ENCODE measurements around the gene SEMA6C.
"Not testable (repeated sequence)": the region's sequence is repeated elsewhere in the genome, so short reads cannot be mapped to it uniquely, and the experiment has no call there.

The SEMA6C gene, protein sequence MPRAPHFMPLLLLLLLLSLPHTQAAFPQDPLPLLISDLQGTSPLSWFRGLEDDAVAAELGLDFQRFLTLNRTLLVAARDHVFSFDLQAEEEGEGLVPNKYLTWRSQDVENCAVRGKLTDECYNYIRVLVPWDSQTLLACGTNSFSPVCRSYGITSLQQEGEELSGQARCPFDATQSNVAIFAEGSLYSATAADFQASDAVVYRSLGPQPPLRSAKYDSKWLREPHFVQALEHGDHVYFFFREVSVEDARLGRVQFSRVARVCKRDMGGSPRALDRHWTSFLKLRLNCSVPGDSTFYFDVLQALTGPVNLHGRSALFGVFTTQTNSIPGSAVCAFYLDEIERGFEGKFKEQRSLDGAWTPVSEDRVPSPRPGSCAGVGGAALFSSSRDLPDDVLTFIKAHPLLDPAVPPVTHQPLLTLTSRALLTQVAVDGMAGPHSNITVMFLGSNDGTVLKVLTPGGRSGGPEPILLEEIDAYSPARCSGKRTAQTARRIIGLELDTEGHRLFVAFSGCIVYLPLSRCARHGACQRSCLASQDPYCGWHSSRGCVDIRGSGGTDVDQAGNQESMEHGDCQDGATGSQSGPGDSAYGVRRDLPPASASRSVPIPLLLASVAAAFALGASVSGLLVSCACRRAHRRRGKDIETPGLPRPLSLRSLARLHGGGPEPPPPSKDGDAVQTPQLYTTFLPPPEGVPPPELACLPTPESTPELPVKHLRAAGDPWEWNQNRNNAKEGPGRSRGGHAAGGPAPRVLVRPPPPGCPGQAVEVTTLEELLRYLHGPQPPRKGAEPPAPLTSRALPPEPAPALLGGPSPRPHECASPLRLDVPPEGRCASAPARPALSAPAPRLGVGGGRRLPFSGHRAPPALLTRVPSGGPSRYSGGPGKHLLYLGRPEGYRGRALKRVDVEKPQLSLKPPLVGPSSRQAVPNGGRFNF

DNA sequence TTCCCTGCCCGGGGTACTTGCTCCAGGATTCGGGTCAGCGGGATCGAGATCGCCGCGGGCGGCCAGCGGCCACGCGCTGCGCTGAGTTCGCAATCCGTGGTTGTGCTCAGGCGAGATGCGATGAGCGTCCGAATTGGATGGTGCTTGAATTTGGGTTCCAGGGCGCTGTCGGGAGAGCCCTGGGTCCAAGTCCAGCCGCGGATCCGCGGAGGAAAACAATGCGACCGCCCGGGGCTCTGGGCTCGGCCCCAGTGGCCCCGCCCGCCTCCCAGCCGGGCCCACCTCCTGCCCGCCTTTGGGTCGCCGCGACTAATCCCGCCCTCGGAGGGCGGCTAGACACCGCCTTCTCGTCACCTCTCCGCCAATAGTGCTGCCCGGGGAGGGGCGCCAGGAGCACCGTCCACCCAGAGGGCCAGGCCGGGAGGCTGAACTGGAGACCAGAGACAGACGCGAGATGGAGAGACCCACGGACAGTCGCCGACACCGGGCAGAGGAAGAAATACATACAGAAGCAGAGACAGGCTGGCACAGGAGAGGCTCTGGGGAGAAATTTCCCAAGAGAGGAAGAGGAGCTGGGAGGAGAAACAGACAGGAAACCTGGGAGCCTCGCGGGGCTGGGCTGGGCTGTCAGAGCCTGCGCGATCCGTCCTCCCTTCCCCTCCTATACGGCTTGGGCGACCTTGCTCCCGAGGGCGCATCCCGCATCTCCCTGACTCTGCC, at the start of gene SEMA6C:
TSS of gene SEMA6C (minus strand) at position 220 of the 720 bp plus-strand sequence. CDS start 4,010 bp downstream, outside the sequence.
- DNase-seq: peak; percentile 85

DNA sequence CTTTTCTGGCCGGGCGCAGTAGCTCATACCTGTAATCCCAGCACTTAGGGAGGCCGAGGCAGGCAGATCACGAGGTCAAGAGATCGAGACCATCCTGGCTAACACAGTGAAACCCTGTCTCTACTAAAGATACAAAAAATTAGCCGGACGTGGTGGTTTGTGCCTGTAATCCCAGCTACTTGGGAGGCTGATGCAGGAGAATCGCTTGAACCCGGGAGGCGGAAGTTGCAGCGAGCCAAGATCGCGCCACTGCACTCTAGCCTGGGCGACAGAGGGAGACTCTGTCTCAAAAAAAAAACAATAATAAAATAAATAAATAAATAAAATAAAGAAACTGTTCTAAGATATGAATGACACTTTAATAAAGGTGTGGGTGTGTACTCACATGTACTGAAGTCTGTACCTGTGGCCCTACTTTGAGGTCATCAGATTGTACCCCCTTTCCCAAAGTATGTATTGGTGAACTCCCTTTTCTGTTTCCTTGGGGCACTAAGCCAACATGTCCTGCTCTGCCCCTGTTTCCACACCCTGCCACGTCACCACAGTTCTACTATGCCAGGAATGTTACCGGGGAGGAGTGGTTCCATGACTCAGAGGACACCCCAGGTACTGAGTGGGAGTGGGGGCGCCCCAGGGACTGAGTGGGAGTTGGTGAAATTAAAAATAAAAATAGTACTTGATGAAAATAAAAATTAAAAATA, 48.6 kb upstream of the SEMA6C start:
- DNase-seq: not testable (repeated sequence)

DNA sequence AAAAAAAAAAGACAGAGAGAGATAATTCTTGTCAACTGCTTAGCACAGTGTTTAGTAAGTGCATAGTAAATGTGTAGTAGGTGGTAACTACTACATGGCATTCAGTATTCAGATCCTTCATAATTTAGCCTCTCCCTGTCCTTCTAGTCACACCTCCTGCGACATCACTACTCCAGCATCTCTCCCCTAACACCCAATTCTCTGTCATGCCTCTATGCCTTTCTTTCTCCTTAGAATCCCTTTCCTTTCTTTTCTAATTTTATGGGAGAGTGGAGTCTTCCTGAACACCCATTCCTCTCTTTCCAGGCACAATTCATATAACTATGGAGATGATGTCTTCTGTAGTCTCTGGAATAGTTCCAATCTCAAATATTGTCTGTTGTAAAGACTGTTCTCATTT, 47.4 kb upstream of the SEMA6C start:
- DNase-seq: no peak

DNA sequence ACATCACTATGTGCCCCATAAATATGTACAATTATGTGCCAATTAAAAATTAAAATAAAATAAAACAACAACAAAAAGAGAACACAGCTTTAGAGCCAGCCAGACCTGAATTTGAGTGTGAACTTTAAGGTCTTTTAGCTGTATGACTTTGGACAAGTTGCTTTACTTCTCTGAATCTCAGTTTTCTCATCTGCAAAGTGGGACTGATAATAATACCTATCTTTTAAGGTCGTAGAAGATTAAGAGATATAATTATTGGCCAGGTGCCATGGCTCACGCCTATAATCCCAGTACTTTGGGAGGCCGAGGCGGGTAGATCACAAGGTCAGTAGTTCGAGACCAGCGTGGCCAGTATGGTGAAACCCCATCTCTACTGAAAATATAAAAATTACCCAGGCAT, 46.9 kb upstream of the SEMA6C start:
- DNase-seq: no peak

DNA sequence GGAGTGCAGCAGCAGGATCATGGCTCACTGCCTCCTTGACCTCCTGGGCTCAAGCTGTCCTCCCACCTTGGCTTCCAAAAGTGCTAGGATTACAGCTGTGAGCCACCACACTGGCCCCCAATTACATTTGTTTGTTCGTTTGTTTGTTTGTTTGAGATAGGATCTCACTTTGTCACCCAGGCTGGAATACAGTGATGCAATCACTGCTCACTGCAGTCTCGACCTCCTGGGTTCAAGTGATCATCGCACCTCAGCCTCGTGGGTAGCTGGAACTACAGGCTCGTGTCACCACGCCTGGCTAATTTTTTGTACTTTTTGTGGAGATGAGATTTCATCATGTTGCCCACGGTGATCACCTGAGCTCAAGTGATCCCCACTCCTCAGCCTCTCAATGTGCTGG, 45.6 kb upstream of the SEMA6C start:
- DNase-seq: no peak

DNA sequence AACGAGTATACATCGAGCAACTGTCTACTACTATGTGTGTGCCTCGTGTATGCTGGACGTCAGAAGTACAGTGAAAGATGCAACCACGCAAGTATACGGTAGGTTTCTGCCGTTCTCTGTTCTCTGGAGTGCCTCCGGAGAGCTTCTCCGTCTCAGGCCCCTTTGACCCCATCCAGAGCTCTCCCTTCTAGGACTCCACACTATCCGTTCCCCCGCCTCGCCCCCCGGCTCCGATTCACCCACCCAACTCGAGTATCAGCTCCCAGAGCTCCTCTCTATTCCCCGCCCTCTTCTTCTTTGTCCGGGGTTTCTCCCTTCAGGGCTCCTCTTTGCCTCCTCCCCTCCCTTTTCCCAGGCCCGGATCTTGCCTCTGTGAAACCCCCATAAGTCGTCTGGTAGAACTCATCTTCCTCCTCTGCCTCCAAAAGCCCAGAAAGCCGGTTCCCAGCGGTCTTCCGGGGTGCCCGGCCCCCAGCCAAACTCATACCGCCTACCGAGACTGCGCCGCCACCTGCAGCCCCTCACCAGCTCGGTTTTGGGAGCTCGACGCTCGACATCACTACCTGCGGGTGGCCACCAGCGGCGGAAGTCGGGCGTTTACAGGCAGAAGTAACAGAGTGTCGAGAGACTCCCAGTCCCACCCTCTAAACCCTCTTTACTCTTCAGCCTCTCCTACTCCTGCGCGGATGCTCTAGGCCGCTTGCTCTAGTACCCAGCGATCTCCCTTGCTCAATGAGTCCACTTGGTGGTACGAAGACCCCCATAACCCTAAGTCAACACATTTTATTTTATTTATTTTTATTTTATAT, 43.4 kb upstream of the SEMA6C start, which contains the start of gene VPS72:
TSS of gene VPS72 (minus strand) at position 561 of the 809 bp plus-strand sequence. CDS start at position 485, 76 bp downstream.
- DNase-seq: peak; percentile 81

DNA sequence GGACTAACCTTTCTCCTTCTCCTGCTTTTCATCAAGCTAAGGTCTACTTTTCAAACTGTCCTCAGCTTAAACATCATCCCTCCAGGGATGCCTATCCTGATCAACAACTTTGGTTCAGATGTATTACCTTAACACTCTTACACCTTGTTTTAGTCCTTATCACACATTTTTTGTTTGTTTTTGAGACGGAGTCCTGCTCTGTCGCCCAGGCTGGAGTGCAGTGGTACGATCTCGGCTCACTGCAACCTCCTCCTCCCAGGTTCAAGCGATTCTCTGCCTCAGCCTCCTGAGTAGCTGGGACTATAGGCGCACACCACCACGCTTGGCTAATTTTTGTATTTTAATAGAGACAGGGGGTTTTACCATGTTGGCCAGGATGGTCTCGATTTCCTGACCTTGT, 42.2 kb upstream of the SEMA6C start:
- not testable (repeated sequence) for DNase-seq

DNA sequence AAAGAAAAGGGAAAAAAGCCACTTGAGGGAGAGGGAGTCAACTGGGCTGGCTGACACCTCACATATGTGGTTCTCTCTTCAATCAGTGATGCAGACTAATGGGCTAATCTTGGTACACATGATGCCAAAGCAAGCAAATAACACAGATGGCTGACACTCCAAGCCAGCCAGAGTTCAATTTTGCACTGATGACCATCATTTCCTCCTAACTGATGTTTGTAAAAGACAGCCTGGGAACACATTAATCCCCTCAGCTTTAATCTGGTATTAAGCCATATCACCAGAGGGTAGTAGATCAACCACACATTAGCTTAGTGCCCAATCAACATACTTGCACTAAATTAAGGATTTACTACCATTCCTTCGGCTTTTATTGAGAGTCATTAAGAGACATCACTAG, 40.8 kb upstream of the SEMA6C start:
- no peak for DNase-seq

DNA sequence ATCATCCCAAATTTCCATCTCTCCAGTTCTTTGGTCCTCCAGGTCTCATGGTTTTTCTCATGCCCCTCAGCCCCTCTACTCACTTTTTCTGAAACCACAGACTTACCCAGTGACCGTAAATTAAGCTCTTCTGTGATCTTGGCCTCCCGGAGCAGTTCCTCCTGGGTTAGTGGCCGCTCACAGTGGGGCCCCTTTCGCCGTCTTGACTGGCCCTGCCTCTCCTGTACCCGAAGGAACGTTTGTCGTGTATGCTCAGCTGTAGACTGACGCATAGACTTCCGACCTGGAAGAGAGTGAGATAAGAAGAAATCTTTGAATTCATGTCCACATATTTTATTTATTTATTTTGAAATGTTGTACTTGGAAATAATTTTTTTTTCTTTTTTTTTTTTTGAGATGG, 37.8 kb upstream of the SEMA6C start:
- no peak for DNase-seq

DNA sequence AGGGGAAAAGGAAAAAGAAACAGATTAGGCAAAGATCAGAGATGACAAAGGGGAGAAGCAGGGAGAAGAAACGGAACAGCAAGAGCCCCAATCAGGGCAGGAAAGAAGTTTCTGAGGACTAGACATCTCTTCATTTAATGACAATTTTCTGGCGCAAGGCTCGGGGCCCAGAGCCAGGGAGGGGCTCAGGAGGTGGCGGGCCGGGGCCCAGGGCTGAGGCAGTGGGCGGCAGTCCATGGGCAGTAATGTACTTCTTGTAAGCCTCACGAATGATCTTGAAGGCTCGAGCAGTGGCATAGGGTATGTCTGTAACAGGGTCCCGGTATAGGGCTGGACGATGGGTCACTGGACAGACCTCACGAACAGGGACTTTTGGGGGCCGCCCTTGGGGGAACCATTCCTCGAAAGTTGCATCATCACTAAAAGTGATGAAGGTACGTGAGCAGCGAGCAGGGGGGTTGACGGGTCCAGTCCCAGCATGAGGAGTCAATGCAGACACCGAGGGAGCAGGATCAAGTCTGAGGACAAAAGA, 30.1 kb upstream of the SEMA6C start:
- no peak for DNase-seq

DNA sequence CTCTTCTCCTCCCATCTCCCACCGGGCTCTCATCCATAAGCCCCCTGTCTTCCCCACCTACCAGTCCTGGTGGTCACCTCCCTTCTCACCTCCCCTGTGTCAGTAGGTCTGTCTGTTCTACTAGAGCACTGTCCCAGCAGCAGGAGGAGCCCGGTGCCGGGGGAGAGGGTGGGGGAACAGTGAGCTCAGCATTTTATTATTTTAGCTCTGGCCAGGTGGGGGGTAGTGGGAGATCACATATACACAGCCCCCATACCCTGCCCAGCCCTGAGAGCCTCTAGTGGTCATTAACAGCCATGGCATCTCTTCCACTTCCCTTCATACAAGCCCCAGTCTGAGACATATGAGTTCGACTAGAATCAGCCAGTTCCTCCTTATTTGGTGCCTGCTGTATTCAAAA, 29.4 kb upstream of the SEMA6C start, which contains the start of gene TMOD4:
TSS of gene TMOD4 (minus strand) at position 119 of the 400 bp plus-strand sequence. CDS start 1,106 bp downstream, outside the sequence.
- no peak for DNase-seq

DNA sequence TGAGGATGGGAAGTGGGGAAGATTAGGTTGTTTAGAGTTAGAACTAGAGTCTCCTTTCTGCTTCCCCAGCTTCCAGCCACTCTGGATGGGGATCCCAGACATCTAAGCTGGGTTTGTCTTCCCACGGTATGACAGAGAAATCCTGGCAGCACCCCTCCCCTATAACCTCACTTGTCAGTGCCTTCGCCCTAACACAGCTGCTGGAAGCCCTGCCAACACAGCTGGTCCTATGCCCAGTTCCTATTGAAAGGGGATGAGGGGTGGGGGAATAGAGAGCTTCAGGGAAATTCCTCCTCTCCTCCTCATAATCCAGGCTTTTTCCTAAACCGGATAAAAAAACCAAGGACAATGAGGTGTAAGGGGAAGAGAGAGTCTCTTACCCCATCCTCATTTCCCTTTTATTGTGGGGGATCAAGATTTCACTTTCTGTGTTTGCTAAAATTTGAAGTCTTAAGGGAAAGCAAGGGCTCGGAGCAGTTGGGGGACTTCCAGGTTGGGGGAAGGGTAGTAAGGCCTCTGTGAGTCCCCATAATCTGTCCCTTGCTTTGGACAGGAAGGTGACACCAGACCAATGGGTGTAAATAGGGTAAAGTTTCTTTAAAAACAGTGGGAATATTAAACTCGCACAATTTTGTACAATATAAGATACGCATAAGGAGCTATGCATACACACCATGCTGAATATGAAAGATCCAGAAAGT, 28.8 kb upstream of the SEMA6C start:
- no peak for DNase-seq

DNA sequence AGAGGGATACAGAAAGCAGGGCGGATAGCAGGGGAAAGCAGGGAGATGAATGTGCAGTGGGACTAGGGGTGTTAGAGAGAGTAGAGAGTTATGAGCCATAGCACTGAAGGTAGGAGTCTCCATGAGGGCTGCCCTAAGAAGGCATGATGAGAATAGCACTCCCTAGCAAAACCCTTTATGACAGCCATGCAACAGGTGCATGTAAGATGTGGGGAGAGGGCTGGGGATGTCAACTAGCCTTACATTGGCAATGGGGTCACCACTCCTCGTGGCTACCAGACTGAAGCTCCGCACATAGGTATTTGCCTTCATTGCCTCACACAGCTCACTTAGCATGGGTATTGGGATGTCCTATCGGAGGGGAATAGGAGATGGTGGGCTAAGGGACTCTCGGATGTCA, 24.8 kb upstream of the SEMA6C start:
- DNase-seq: no peak

DNA sequence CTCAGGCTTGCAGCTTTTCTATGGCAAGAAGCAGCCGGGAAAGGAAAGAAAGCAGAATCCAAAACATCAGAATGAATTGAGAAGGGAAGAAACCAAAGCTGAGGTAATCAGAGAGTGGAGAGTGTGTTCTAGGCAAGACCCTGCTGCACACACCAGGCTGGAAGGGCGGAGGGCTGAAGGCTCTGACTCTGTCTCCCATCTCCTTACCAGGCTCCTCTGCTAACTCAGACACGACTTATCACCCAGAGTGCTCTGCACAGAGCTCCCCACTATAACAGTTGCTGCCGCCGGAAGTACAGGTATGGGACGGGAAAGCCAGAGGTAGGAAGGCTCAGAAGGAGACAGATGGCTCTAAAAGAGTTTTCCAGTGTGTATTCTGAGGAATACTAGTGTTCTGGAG, 20.7 kb upstream of the SEMA6C start:
- no peak for DNase-seq

DNA sequence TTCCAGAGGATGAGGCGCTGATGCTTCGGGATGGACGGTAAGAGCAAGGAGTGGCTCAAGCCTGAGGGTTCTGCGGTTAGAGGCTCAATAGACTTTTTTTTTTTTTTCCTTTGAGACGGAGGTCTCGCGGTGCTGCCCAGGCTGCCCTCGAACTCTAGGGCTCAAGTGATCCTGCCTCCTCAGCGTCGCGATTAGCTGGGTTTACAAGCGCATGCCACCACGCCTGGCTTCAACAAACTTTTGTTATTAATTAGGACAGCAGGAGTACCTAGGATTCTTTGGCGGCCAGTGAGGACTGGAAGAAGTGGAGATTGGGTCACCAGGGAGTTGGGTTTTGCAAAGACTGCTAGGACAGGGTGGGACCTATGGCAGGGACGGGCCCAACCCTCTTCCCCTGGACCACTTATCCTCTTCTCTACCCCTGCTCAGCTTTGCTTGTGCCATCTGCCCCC, 20.1 kb upstream of the SEMA6C start:
- DNase-seq: no peak

DNA sequence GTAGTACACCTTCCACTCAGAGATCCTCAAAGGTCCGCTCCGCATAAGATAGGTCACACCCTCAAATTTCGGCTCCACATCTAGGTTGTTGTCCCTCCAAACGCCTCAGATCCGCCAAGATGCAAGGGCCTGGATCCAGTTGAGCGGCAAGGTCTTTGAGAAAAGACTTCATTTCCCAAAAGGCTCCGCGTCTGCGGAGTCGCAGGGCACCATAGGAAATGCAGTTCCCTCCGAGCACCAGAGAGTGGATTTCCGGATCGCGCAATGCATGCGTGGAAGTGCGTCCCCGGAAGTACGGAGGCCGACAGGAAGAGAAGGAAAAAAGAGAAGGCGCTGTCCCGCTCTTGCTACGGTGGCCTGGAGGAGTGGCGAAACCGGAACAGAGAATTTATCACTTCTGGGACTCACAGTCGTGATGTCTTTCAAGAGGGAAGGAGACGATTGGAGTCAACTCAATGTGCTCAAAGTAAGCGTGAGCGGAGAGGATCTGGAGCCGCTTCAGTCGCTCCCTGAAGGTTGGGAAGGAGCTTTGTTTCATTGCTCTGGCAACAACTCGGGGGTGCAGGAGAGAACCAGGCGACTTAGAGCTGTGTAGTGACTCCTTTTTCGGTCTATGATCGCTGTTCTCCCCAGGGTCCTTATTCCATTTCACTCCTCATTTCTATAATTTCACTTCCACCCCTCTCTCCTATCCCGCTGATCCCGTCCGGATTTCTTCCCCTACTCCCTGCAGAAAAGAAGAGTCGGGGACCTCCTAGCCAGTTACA, 19.5 kb upstream of the SEMA6C start, which contains the start of the genes LYSMD1 and SCNM1:
TSS of gene LYSMD1 (minus strand) at position 165 of the 767 bp plus-strand sequence. CDS start 644 bp downstream, outside the sequence.
TSS of gene SCNM1 (plus strand) at position 407 of the 767 bp plus-strand sequence. CDS start at position 416, 9 bp downstream.
- peak; percentile 92 for DNase-seq

DNA sequence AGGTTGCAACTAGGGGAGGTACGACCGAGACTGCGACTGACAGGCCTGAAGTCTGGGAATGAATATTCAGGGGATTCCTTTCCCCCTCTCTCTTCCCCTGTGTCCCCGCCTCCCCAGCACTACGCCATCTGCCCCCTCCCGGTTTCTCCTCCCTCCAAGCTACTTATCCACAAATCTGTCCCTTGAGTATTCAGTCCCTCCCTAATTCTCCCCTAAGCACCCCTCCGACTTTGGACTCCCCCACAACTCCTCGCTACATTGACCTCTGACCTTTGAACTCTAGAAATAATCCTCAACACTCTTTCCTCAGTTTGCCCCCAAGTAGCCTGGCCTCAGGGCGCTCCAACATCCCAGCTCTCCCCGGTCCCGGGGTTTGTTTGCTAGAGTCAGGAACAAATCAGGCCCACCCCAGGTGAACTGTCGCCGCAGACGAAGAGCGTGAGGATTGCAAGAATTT, 18.9 kb upstream of the SEMA6C start:
- peak; percentile 26 for DNase-seq

DNA sequence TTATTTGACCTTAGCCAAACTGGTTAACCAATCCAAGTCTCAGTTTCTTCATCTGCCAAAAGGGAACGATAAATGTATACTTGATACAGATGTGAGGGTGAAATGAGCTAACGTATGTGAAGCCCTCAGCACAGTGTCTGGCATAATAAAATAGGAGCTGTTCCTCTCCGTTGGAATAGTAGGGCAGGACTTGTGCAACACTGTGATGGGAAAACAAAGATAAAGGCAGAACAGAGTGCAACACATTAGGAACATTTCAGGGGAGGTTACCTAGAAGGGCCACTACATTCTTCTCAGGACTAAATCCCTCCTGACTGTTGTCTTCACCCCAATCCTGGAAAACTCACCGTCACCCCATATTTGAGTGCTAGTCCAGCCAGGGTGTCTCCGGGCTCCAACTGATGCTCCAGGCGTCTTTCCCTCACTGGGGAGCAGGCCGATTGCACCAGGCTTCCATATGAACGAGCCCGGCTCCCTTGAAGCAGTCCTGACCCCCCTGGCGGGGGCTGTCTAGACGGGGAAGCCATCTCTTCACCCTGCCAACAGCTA, 18.4 kb upstream of the SEMA6C start:
- DNase-seq: no peak

DNA sequence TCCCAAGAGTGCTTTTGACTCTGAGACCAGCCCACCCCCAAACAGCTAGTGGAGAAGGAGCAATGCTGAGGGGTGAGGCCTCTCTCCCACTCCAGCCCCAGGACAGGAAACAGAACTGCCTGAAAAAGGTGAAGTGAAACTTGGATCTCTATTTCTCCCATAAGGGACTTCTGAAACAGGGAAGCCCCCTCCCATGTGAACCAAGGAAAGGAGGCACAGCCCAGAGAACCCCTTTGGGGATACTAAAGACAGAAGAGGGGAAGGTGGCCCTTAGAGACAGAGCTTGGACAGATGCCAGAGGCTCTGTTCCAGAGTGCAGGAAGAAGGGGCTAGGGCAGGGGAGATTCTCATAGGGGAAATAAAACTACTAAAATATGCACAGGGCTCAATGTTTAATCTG, 12.9 kb upstream of the SEMA6C start:
- DNase-seq: no peak

Measured in activated CD8-positive, alpha-beta memory T cell treated with anti-CD3 and anti-CD28 coated beads, Interleukin-2, amount 50 U/mL, for 4 hours (primary cell).